Measurements from ENCODE around the gene CIB4. TPM values are rescaled to one million over a fixed set of nuclear protein-coding genes. Genes with fewer than 3 reads are reported as not detected.
A peak's percentile ranks its signal among the peaks of the same experiment; 100 is the strongest.

The CIB4 gene
- total and polyA plus RNA-seq, 2 experiments from 2014 or later, result not detected

DNA sequence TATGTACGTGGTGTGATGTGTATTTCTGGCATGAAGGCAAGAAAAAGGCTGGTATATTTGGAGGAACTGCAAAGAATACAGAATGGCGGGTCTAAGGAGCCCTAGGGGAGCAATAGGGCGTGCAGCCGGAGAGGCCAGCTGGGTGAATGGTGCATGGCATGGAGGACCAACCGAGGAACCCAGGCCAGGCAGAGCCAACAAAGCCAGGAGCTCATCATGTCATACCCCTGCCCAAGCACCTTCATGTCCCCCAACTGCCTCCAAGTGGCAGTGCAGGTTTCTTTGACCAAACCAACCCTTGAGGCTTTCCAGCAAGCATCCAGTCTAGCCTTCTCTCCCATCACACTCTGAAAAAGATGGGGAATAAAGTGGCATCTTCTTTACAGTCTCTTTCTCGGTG is 42.4 kb upstream of the CIB4 start:
- H3K27ac ChIP-seq, result no peak overlapping the region
- H3K27me3 ChIP-seq, result no peaks in the 10 kb centered on the region
- H3K4me1 ChIP-seq (ENCODE audit: low read depth), result peaks cover 7% of the 10 kb centered on the region
- H3K36me3 ChIP-seq, result no peaks in the 10 kb centered on the region
- DNase-seq (ENCODE audit: low read depth in 1 of 2, low spot score in 1 of 2), result no peak
- H3K9me3 ChIP-seq (ENCODE audit: low read depth), result no peaks in the 10 kb centered on the region
- H3K4me3 ChIP-seq, result no peak overlapping the region
- TF ChIP-seq, protein P1, sequence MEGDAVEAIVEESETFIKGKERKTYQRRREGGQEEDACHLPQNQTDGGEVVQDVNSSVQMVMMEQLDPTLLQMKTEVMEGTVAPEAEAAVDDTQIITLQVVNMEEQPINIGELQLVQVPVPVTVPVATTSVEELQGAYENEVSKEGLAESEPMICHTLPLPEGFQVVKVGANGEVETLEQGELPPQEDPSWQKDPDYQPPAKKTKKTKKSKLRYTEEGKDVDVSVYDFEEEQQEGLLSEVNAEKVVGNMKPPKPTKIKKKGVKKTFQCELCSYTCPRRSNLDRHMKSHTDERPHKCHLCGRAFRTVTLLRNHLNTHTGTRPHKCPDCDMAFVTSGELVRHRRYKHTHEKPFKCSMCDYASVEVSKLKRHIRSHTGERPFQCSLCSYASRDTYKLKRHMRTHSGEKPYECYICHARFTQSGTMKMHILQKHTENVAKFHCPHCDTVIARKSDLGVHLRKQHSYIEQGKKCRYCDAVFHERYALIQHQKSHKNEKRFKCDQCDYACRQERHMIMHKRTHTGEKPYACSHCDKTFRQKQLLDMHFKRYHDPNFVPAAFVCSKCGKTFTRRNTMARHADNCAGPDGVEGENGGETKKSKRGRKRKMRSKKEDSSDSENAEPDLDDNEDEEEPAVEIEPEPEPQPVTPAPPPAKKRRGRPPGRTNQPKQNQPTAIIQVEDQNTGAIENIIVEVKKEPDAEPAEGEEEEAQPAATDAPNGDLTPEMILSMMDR (IDR thresholded peaks at IDR 0.05; ENCODE audit: low read depth, low read length), result no peak

DNA sequence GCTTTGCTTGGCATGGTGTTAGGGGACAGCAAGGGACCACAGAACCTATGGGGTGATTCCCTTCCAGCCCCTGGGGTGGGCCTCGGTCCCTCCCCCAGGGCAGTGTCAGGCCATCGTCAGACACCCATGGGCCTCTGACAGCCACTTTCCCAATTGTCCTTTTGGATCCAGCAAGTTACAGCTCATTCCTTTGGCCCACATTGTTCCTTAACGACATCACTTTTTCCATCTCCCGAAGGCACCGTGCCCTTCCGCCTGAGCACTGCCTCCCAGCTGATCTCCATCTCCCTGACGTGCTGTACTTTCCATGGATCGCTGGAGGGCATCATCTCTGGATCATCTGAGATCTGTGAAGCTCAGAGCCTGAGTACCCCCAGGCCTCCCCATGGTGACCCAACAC is 41.0 kb upstream of the CIB4 start:
- TF ChIP-seq, protein P1 (IDR thresholded peaks at IDR 0.05; ENCODE audit: low read depth, low read length), result no peak
- no peak overlapping the region for H3K4me3 ChIP-seq
- H3K9me3 ChIP-seq (ENCODE audit: low read depth), result no peaks in the 10 kb centered on the region
- H3K27me3 ChIP-seq, result no peaks in the 10 kb centered on the region
- H3K27ac ChIP-seq, result no peak overlapping the region
- peaks cover 7% of the 10 kb centered on the region for H3K4me1 ChIP-seq (ENCODE audit: low read depth)
- DNase-seq (ENCODE audit: low read depth in 1 of 2, low spot score in 1 of 2), result peak; percentile 12 to 43
- H3K36me3 ChIP-seq, result no peaks in the 10 kb centered on the region

DNA sequence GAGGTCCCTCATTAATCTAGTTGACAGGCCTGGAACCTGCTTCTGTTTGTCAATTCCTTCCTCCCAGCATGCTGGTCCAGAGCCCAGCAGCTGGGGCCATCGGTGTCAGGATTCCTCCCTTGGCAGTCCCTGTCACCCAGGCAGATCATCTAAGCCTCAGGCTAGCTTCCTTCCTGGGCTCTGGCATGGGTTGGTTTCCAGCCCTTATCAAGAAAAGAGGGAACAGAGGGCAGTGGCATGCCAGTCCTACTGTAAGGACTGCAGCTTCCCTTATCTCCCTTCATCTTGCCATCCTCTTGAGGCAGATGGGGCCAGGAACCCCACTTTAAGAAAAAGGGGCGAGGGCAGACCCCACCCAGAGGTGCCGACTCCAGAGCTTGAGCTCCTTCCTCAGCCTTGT is 40.5 kb upstream of the CIB4 start:
- no peaks in the 10 kb centered on the region for H3K27me3 ChIP-seq
- no peak overlapping the region for H3K27ac ChIP-seq
- H3K36me3 ChIP-seq, result no peaks in the 10 kb centered on the region
- TF ChIP-seq, protein P1 (IDR thresholded peaks at IDR 0.05; ENCODE audit: low read depth, low read length), result no peak
- no peak for DNase-seq (ENCODE audit: low read depth in 1 of 2, low spot score in 1 of 2)
- peaks cover 7% of the 10 kb centered on the region for H3K4me1 ChIP-seq (ENCODE audit: low read depth)
- H3K9me3 ChIP-seq (ENCODE audit: low read depth), result no peaks in the 10 kb centered on the region
- H3K4me3 ChIP-seq, result no peak overlapping the region

DNA sequence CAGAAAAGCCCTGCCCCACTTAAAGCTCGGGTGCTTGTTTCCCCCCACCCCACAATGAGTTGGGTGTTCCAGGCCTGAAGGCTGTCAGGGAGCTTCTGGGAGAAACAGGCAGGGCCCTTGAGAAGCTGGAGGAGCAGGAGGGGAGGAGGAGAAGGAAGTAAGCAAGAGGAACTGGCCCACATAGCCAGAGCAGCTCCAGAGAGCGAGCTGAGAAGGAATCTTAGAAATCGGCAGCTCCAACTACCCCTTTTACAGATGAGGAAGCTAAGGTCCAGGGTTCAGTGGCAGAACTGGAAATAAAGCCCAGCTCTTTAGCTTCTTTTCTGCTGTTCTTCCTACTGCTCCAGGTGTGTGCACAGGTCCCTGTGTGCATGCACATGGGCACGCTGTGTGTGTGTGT is 38.7 kb upstream of the CIB4 start:
- H3K4me3 ChIP-seq, result no peak overlapping the region
- DNase-seq (ENCODE audit: low read depth in 1 of 2, low spot score in 1 of 2), result no peak
- TF ChIP-seq, protein P1 (IDR thresholded peaks at IDR 0.05; ENCODE audit: low read depth, low read length), result no peak
- no peaks in the 10 kb centered on the region for H3K27me3 ChIP-seq
- peaks cover 7% of the 10 kb centered on the region for H3K4me1 ChIP-seq (ENCODE audit: low read depth)
- no peak overlapping the region for H3K27ac ChIP-seq
- H3K9me3 ChIP-seq (ENCODE audit: low read depth), result no peaks in the 10 kb centered on the region
- H3K36me3 ChIP-seq, result no peaks in the 10 kb centered on the region

DNA sequence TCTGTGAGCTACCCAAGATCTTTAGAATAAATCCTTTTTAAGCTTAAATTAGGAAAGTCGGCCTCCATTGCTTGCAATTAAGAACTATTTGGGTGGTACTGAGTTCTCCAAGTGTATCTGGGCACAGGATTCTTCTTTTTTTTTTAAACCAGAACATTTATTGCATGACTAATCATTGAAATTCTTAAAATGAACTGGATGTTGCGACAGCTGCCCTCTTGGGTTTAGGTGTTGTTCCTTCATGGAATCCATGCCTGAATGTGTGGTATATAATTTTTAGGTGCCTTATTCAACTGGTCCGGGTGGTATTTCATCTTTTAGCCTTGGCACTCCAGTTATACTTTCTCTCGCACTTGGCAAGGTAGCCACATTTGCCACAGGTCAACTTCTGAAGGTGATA is 36.9 kb upstream of the CIB4 start:
- peak in 1 of 2 donors; percentile 16 for DNase-seq (ENCODE audit: low read depth in 1 of 2, low spot score in 1 of 2)
- Histone ChIP-seq H3K4me1 (ENCODE audit: low read depth) (peaks cover 7% of the 10 kb centered on the region), H3K27ac (no peak overlapping the region), H3K9me3 (ENCODE audit: low read depth) (no peaks in the 10 kb centered on the region), H3K4me3 (no peak overlapping the region), H3K27me3 (no peaks in the 10 kb centered on the region), H3K36me3 (no peaks in the 10 kb centered on the region)
- TF ChIP-seq, protein P1 (IDR thresholded peaks at IDR 0.05; ENCODE audit: low read depth, low read length), result no peak

All from cardiac muscle cell (in vitro differentiated cells and primary cell).